Epithelial cell of umbilical artery (primary cell): ENCODE measurements around the gene RBP2. TPM values are rescaled to one million over a fixed set of nuclear protein-coding genes. Genes with fewer than 3 reads are reported as not detected.

ENCODE experiments used
- total RNA-seq: library from RNA; depleted of rRNA; stranded (reverse); fragments of >200 nt; gene quantifications from 2 replicates; pipeline ENCODE4 v1.2.3, GENCODE V29; 2014

RBP2 gene
- total RNA-seq = not detected in 2 replicates

GRCh38 chr3:139476348-139476747 lies at the start of gene RBP2:
RBP2 (minus strand) TSS chr3:139476516; CDS start chr3:139476459, 57 bp downstream.

Other genes with a start within 250 kb of the RBP2 start
- 101 and 110 TPM in 2 replicates for gene MRPS22, start 132.5 kb downstream of the RBP2 start, total RNA-seq
- gene COPB2, start 86.9 kb downstream of the RBP2 start, total RNA-seq = 216 and 226 TPM in 2 replicates
- 0.97 TPM in 1 of 2 replicates, not detected in the other for gene RBP1, start 63.2 kb upstream of the RBP2 start, total RNA-seq
- gene NMNAT3, start 201.5 kb upstream of the RBP2 start, total RNA-seq = 0.30 and 0.32 TPM in 2 replicates